Endodermal cell (in vitro differentiated cells): ENCODE data around the gene DDX10. TPM values are rescaled to one million over a fixed set of nuclear protein-coding genes. Genes with fewer than 3 reads are reported as not detected.

Source experiments
- DNase-seq: peaks from one replicate; pipeline ENCODE4 v3.0.0-alpha.2; 2017
- H3K27ac ChIP-seq: 2 replicates; pipeline ENCODE4 v1.5.1; 2013; ENCODE audit warnings: mild to moderate bottlenecking, low read depth, low read length, moderate library complexity
- H3K27me3 ChIP-seq: 2 replicates; pipeline ENCODE4 v1.6.1; 2013; ENCODE audit warnings: mild to moderate bottlenecking, low read length, moderate library complexity; ENCODE audit not compliant: insufficient read depth, control insufficient read depth, poor library complexity, severe bottlenecking
- H3K36me3 ChIP-seq: 2 replicates; pipeline ENCODE4 v1.7.0; 2013; ENCODE audit warnings: mild to moderate bottlenecking, low read length, moderate library complexity; ENCODE audit not compliant: control insufficient read depth, insufficient read depth
- H3K4me1 ChIP-seq: one replicate; pipeline ENCODE4 v1.7.0; 2013; ENCODE audit warnings: low read length; ENCODE audit not compliant: control insufficient read depth, insufficient read depth
- H3K4me3 ChIP-seq: 2 replicates; pipeline ENCODE4 v1.5.1; 2013; ENCODE audit warnings: mild to moderate bottlenecking, low read length, moderate library complexity
- H3K9ac ChIP-seq: 2 replicates; pipeline ENCODE4 v1.6.1; 2013; ENCODE audit warnings: mild to moderate bottlenecking, low read length, moderate library complexity; ENCODE audit not compliant: poor library complexity, severe bottlenecking; ENCODE audit errors: extremely low read depth
- H3K9me3 ChIP-seq: 2 replicates; pipeline ENCODE4 v1.6.1; 2013; ENCODE audit warnings: mild to moderate bottlenecking, low read length, moderate library complexity; ENCODE audit not compliant: control insufficient read depth
- H3K27ac Mint-ChIP-seq: 2 replicates; pipeline ENCODE4 v1.8.0; 2020; ENCODE audit warnings: mixed read lengths
- H3K27me3 Mint-ChIP-seq: 2 replicates; pipeline ENCODE4 v1.8.0; 2021; ENCODE audit warnings: mild to moderate bottlenecking, mixed read lengths; ENCODE audit not compliant: insufficient read depth
- H3K36me3 Mint-ChIP-seq: 2 replicates; pipeline ENCODE4 v1.8.0; 2020; ENCODE audit warnings: low read depth, mixed read lengths
- H3K4me1 Mint-ChIP-seq: 2 replicates; pipeline ENCODE4 v1.8.0; 2020; ENCODE audit warnings: mixed read lengths
- H3K4me3 Mint-ChIP-seq: 2 replicates; pipeline ENCODE4 v1.8.0; 2020; ENCODE audit warnings: mild to moderate bottlenecking, moderate library complexity, mixed read lengths
- H3K9me3 Mint-ChIP-seq: 2 replicates; pipeline ENCODE4 v1.8.0; 2020; ENCODE audit warnings: mild to moderate bottlenecking, mixed read lengths
- CTCF ChIP-seq: fragments of 200-600 bp; sonication (generic); conservative IDR thresholded peaks from 2 replicates; pipeline ENCODE4 v1.5.0; 2021; ENCODE audit warnings: antibody characterized with exemption, mild to moderate bottlenecking
- WGBS, 2 experiments: methylation state at CpG; one replicate each; pipeline versions ENCODE4 v1.1.5 to v1.1.7; 2013; ENCODE audit warnings: missing lambda C conversion rate in 2 of 2, mixed read lengths in 1 of 2; ENCODE audit not compliant: insufficient coverage in 1 of 2, insufficient read length in 1 of 2; 5-methylcytosine and 5-hydroxymethylcytosine counted together
- total RNA-seq, 2 donors: library from RNA; stranded (reverse); fragmentation: NEBNext Ultra II Directional in 1 of 2; extraction: Animal tissue kit (Norgen Biotek cat#: 25700) in 1 of 2; gene quantifications; 2 replicates in 1 of 2; 3 replicates in 1 of 2; pipeline ENCODE4 v1.2.1, GENCODE V29; 2021

The DDX10 gene
- total RNA-seq, 2 donors from 2014 or later: 31.1 to 32.7 TPM

GRCh38 chr11:108797578-108798100 is 132.8 kb downstream of the DDX10 start:
- Histone ChIP-seq H3K27me3 (no peaks in the 10 kb centered on the region), H3K4me1 (no peaks in the 10 kb centered on the region), H3K36me3 (no peaks in the 10 kb centered on the region), H3K4me3 (no peak overlapping the region), H3K9ac (no peak overlapping the region), H3K9me3 (no peaks in the 10 kb centered on the region), H3K27ac (no peak overlapping the region)
- DNase-seq: no peak
- no peaks in the 10 kb centered on the region for H3K9me3 Mint-ChIP-seq
- H3K4me3 Mint-ChIP-seq: no peak overlapping the region
- H3K4me1 Mint-ChIP-seq: peaks cover 3% of the 10 kb centered on the region
- no peak overlapping the region for H3K27ac Mint-ChIP-seq
- TF ChIP-seq CTCF: no peak
- WGBS, 2 experiments: 96 to 100% methylated on average over 4 of the region's 4 CpGs
- no peaks in the 10 kb centered on the region for H3K27me3 Mint-ChIP-seq
- H3K36me3 Mint-ChIP-seq: no peaks in the 10 kb centered on the region

- H3K4me3 Mint-ChIP-seq: no peak overlapping the region
- no peak overlapping the region for H3K9ac ChIP-seq
- no peaks in the 10 kb centered on the region for H3K27me3 ChIP-seq
- TF ChIP-seq CTCF: no peak
- H3K27me3 Mint-ChIP-seq: no peaks in the 10 kb centered on the region
- H3K27ac ChIP-seq: no peak overlapping the region
- H3K36me3 ChIP-seq: no peaks in the 10 kb centered on the region
- no peak overlapping the region for H3K27ac Mint-ChIP-seq
- H3K9me3 ChIP-seq: peaks cover 11% of the 10 kb centered on the region
- peaks cover 5% of the 10 kb centered on the region for H3K9me3 Mint-ChIP-seq
- WGBS, 2 experiments: 95% methylated on average over 1 of the region's 1 CpG; no CpG with 5 or more reads in 1 of the 2 experiments
- no peak for DNase-seq
- no peaks in the 10 kb centered on the region for H3K4me1 Mint-ChIP-seq
- H3K4me1 ChIP-seq: no peaks in the 10 kb centered on the region
- H3K36me3 Mint-ChIP-seq: no peaks in the 10 kb centered on the region
- no peak overlapping the region for H3K4me3 ChIP-seq
Observed at GRCh38 chr11:108802492-108802891, 137.6 kb downstream of the DDX10 start.

- H3K4me3 Mint-ChIP-seq: no peak overlapping the region
- no peak for TF ChIP-seq CTCF
- H3K4me1 Mint-ChIP-seq: no peaks in the 10 kb centered on the region
- no peak overlapping the region for H3K27ac ChIP-seq
- H3K9me3 Mint-ChIP-seq: peaks cover 5% of the 10 kb centered on the region
- H3K27me3 Mint-ChIP-seq: no peaks in the 10 kb centered on the region
- no peaks in the 10 kb centered on the region for H3K36me3 Mint-ChIP-seq
- H3K27ac Mint-ChIP-seq: no peak overlapping the region
- H3K9me3 ChIP-seq: peaks cover 11% of the 10 kb centered on the region
- no peak overlapping the region for H3K4me3 ChIP-seq
- no peaks in the 10 kb centered on the region for H3K27me3 ChIP-seq
- no peaks in the 10 kb centered on the region for H3K4me1 ChIP-seq
- H3K9ac ChIP-seq: no peak overlapping the region
- 100% methylated on average over 1 of the region's 1 CpG; no CpG with 5 or more reads in 1 of the 2 experiments for WGBS, 2 experiments
- DNase-seq: no peak
- no peaks in the 10 kb centered on the region for H3K36me3 ChIP-seq
Observed at GRCh38 chr11:108803776-108804175, 138.9 kb downstream of the DDX10 start.
